HG03280 (cell line): ENCODE results near the gene SMC1A.

ENCODE experiments used
- ATAC-seq: cut with Tn5 transposase; IDR thresholded peaks from one replicate; pipeline ENCODE4 v1.9.1; 2021; ENCODE audit warnings: mild to moderate bottlenecking, moderate library complexity; ENCODE audit not compliant: unreplicated experiment

SMC1A gene

GRCh38 chrX:53347948-53348347, 74.5 kb downstream of the SMC1A start:
- ATAC-seq: no peak

DNA sequence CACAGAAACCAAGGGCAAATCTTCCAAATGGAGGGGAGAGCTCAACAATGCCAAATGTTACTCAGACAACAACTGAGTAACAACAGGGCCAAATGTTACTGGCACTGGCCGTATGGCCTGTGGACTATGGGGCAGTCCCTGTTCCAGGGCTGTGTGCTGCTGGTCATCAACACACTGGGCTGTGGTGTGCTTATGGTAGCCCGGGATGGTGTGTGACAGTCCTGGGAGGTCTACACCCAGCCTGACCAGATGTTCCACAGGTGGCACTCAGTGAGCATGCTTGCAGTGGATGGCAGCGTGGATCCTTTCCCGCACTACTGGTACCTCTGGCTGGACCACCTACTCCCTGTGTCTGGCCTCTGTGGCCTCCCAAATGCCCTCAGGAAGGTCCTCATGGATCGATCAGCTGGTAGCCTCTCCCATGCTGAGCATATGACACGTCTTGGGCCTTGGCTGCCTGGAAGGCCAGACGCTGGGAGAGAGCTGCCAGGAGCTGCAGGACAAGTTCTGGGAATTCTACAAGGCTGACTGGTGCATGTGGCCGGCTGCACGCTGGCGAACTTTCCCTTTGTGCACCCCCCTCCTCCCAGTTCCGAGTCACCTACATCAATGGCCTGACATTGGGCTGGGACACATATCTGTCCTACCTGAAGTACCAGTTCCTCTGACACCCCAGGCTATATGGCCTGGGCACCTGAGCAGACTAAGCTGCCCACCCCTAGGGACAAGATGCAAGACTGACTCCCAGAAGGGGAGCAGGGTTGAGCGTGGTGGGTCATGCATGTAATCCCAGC, 81.4 kb downstream of the SMC1A start:
- ATAC-seq: no peak

- no peak for ATAC-seq
Measured at GRCh38 chrX:53337101-53337500, 85.4 kb downstream of the SMC1A start.

DNA sequence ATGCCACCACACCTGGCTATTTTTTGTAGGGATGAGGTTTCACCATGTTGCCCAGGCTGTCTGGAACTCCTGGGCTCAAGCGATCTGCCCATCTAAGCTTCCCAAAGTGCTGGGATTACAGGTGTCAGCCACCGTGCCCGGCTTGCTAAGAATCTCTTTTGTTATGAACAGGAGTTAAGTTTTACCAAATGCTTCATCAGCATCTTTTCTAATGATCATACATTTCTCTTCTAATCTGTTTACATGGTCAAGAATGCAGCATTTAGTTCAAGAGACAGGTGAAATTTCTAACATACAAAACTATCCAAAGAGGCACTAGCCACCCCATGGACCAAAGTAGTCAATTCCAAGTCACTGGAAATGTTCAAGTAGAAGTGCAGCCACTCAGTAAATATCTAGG, 88.6 kb downstream of the SMC1A start:
- ATAC-seq: no peak

GRCh38 chrX:53332204-53332603, 90.2 kb downstream of the SMC1A start:
- ATAC-seq: no peak

- no peak for ATAC-seq
Measured at GRCh38 chrX:53330331-53330730, 92.1 kb downstream of the SMC1A start.

- no peak for ATAC-seq
Measured at GRCh38 chrX:53324803-53325202, 97.7 kb downstream of the SMC1A start.
